LHCN-M2 (cell line): ENCODE results near the gene MFRP. TPM values are rescaled to one million over a fixed set of nuclear protein-coding genes. Genes with fewer than 3 reads are reported as not detected.

Experiments used
- DNase-seq: peaks from one replicate; pipeline ENCODE4 v3.0.0-alpha.2; 2012; ENCODE audit warnings: low read depth
- total RNA-seq: library from RNA; depleted of rRNA; stranded (reverse); fragments of >200 nt; gene quantifications from 2 replicates; pipeline ENCODE4 v1.2.3, GENCODE V29; 2014; rRNA removed

The MFRP gene
- total RNA-seq, 1 experiment from 2014 or later: not detected

GRCh38 chr11:119298726-119299125 is 47.8 kb downstream of the MFRP start:
- peak; percentile 48 for DNase-seq

GRCh38 chr11:119297938-119298337 is 48.6 kb downstream of the MFRP start:
- DNase-seq: no peak

- DNase-seq: peak; percentile 48
These were observed 51.3 kb downstream of the MFRP start for GRCh38 chr11:119295178-119295577.

- DNase-seq: no peak
These were observed 53.0 kb downstream of the MFRP start for GRCh38 chr11:119293461-119293860.

- no peak for DNase-seq
These were observed 55.5 kb downstream of the MFRP start for GRCh38 chr11:119290894-119291497.

Other genes starting within 250 kb of the MFRP start
- 38.9 and 51.5 TPM in 2 replicates for gene DPAGT1, start 244.9 kb downstream of the MFRP start, total RNA-seq
- 7.6 and 9.3 TPM in 2 replicates for gene C2CD2L, start 239.4 kb downstream of the MFRP start, total RNA-seq
- gene HINFP, start 225.1 kb downstream of the MFRP start, total RNA-seq: 9.0 and 11.1 TPM in 2 replicates
- 0.06 TPM in 2 replicates for gene ABCG4, start 197.7 kb downstream of the MFRP start, total RNA-seq
- gene NLRX1, start 178.0 kb downstream of the MFRP start, total RNA-seq: 8.7 and 9.4 TPM in 2 replicates
- not detected in 2 replicates for gene NHERF4, start 161.2 kb downstream of the MFRP start, total RNA-seq
- gene CBL, start 140.4 kb downstream of the MFRP start, total RNA-seq: 18.1 and 18.3 TPM in 2 replicates
- 11.0 and 29.5 TPM in 2 replicates for gene MCAM, start 29.6 kb downstream of the MFRP start, total RNA-seq
- gene RNF26, start 12.2 kb downstream of the MFRP start, total RNA-seq: 7.3 and 9.3 TPM in 2 replicates
- gene C1QTNF5, start 5.8 kb downstream of the MFRP start, total RNA-seq: 9.1 and 9.9 TPM in 2 replicates
- 1.7 and 4.0 TPM in 2 replicates for gene USP2, start 35.0 kb upstream of the MFRP start, total RNA-seq
- 221 and 333 TPM in 2 replicates for gene THY1, start 76.5 kb upstream of the MFRP start, total RNA-seq